Measurements from ENCODE around the gene C2CD2L. TPM values are rescaled to one million over a fixed set of nuclear protein-coding genes. Genes with fewer than 3 reads are reported as not detected.

C2CD2L gene
- total and polyA plus RNA-seq, 2 of the 13 experiments (the other 11 are each of a cell fraction or from before 2014, with no cell fraction given): 3.7 to 5.5 TPM

DNA sequence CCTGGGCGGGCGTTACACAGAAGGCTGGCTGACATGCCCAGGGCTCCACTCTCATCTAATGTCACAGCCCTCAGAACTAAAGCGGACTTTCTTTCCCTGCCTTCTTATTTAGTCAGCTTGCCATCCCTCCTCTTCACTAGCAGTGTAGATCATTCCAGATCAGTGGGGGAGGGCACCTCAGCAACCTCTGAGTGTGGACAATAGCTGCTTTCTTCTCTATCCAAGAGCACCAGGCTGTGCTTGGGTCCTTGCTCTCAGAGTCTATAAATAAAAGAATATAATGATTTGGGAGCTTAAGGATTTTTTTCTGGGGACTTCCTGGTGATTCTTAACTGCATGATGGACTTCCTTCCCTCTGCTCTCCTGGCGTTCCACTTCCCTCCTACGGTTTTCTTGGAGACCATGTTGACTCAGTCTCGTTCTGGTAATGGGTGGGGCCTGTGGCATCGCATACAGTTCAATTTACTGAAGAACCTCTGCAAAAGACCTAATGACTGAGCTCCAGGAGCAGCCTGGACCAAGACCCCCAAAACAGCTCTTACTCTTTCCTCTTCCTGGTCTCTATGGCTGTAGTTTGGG lies 25.4 kb upstream of the C2CD2L start:
- Histone ChIP-seq H3K79me2 (ENCODE audit: insufficient read depth, low read length) (peaks cover 12% of the 10 kb centered on the region), H3K4me2 (ENCODE audit: low read depth, low read length) (no peak overlapping the region), H3K4me1 (ENCODE audit: insufficient read depth, low read length) (peaks cover 17% of the 10 kb centered on the region), H3K4me3 (replicated peaks in 1 of 3; ENCODE audit: insufficient read depth in 1 of 3, low read depth in 2 of 3, low read length in 3 of 3) (no peak overlapping the region), H4K20me1 (ENCODE audit: insufficient read depth, low read length) (no peaks in the 10 kb centered on the region), H3K27me3 (ENCODE audit: control insufficient read depth in 1 of 2, insufficient read depth in 2 of 2, low read length in 2 of 2) (no peaks in the 10 kb centered on the region; a peak in 1 of 5 replicates), H3K27ac (ENCODE audit: extremely low read length, insufficient read depth, low read length) (no peak overlapping the region), H2AFZ (ENCODE audit: low read length) (no peak overlapping the region), H3K36me3 (replicated peaks in 1 of 2; ENCODE audit: control insufficient read depth in 1 of 2, insufficient read depth in 2 of 2, low read length in 2 of 2) (peaks cover 16 to 47% of the 10 kb centered on the region in 2 experiments), H3K9me3 (ENCODE audit: low read length) (no peaks in the 10 kb centered on the region), H3K9ac (ENCODE audit: insufficient read depth, low read depth, low read length) (no peak overlapping the region)
- DNase-seq (ENCODE audit: low spot score) (no peak), ATAC-seq (no peak), FAIRE-seq (no peak)
- BruUV-seq (replicated peaks): no TSS peak
- intact Hi-C loops (cut with micrococcal nuclease; ENCODE audit: unreplicated experiment) (no loop called here), in situ Hi-C loops (cut with HindIII; ENCODE audit: extremely low pct_ligation_motif_present, low pct_unique_long_range_greater_than_20kb) (no loop called here)
- POLR2A ChIA-PET: interaction anchor here (2.0 kb wide), 1 partner anchor 14 kb away, joined by 4 read pairs; no protein-coding TSS in a partner anchor
- CTCF ChIA-PET (ENCODE audit: low intra/inter-chr PET ratio, low total read pairs): no interaction called here
- WGBS (ENCODE audit: low lambda C conversion rate): 95% methylated on average over 7 of the region's 7 CpGs
- TF ChIP-seq HNRNPL (IDR thresholded peaks at IDR 0.05; ENCODE audit: low read depth, low read length) (no peak), ZNF382 (CRISPR knock-in tag; IDR thresholded peaks at IDR 0.05; ENCODE audit: borderline replicate concordance) (no peak), BHLHE40 (IDR thresholded peaks at IDR 0.05; ENCODE audit: low read length) (no peak), ZNF337 (CRISPR knock-in tag; IDR thresholded peaks at IDR 0.05; ENCODE audit: borderline replicate concordance, low read depth) (no peak), KAT2B (IDR thresholded peaks at IDR 0.05; ENCODE audit: borderline replicate concordance, low read depth, low read length) (no peak), ERF (CRISPR knock-in tag; IDR thresholded peaks at IDR 0.05) (no peak), HOXA3 (CRISPR knock-in tag; IDR thresholded peaks at IDR 0.05) (no peak), ZNF138 (CRISPR knock-in tag; IDR thresholded peaks at IDR 0.05; ENCODE audit: low read depth) (no peak), ZNF530 (CRISPR knock-in tag; IDR thresholded peaks at IDR 0.05; ENCODE audit: low read depth) (no peak), KDM3A (CRISPR knock-in tag; IDR thresholded peaks at IDR 0.05; ENCODE audit: low read depth) (no peak), XBP1 (CRISPR knock-in tag; IDR thresholded peaks at IDR 0.05) (no peak), ZNF781 (CRISPR knock-in tag; IDR thresholded peaks at IDR 0.05; ENCODE audit: borderline replicate concordance, not compliant biosample characterization) (no peak)
- TF ChIP-seq, protein P1, sequence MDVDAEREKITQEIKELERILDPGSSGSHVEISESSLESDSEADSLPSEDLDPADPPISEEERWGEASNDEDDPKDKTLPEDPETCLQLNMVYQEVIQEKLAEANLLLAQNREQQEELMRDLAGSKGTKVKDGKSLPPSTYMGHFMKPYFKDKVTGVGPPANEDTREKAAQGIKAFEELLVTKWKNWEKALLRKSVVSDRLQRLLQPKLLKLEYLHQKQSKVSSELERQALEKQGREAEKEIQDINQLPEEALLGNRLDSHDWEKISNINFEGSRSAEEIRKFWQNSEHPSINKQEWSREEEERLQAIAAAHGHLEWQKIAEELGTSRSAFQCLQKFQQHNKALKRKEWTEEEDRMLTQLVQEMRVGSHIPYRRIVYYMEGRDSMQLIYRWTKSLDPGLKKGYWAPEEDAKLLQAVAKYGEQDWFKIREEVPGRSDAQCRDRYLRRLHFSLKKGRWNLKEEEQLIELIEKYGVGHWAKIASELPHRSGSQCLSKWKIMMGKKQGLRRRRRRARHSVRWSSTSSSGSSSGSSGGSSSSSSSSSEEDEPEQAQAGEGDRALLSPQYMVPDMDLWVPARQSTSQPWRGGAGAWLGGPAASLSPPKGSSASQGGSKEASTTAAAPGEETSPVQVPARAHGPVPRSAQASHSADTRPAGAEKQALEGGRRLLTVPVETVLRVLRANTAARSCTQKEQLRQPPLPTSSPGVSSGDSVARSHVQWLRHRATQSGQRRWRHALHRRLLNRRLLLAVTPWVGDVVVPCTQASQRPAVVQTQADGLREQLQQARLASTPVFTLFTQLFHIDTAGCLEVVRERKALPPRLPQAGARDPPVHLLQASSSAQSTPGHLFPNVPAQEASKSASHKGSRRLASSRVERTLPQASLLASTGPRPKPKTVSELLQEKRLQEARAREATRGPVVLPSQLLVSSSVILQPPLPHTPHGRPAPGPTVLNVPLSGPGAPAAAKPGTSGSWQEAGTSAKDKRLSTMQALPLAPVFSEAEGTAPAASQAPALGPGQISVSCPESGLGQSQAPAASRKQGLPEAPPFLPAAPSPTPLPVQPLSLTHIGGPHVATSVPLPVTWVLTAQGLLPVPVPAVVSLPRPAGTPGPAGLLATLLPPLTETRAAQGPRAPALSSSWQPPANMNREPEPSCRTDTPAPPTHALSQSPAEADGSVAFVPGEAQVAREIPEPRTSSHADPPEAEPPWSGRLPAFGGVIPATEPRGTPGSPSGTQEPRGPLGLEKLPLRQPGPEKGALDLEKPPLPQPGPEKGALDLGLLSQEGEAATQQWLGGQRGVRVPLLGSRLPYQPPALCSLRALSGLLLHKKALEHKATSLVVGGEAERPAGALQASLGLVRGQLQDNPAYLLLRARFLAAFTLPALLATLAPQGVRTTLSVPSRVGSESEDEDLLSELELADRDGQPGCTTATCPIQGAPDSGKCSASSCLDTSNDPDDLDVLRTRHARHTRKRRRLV (CRISPR knock-in tag; IDR thresholded peaks at IDR 0.05): no peak
- TF ChIP-seq, protein P2, sequence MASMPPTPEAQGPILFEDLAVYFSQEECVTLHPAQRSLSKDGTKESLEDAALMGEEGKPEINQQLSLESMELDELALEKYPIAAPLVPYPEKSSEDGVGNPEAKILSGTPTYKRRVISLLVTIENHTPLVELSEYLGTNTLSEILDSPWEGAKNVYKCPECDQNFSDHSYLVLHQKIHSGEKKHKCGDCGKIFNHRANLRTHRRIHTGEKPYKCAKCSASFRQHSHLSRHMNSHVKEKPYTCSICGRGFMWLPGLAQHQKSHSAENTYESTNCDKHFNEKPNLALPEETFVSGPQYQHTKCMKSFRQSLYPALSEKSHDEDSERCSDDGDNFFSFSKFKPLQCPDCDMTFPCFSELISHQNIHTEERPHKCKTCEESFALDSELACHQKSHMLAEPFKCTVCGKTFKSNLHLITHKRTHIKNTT (CRISPR knock-in tag; IDR thresholded peaks at IDR 0.05): no peak
- TF ChIP-seq, protein P3, sequence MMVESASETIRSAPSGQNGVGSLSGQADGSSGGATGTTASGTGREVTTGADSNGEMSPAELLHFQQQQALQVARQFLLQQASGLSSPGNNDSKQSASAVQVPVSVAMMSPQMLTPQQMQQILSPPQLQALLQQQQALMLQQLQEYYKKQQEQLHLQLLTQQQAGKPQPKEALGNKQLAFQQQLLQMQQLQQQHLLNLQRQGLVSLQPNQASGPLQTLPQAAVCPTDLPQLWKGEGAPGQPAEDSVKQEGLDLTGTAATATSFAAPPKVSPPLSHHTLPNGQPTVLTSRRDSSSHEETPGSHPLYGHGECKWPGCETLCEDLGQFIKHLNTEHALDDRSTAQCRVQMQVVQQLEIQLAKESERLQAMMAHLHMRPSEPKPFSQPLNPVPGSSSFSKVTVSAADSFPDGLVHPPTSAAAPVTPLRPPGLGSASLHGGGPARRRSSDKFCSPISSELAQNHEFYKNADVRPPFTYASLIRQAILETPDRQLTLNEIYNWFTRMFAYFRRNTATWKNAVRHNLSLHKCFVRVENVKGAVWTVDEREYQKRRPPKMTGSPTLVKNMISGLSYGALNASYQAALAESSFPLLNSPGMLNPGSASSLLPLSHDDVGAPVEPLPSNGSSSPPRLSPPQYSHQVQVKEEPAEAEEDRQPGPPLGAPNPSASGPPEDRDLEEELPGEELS (CRISPR knock-in tag; IDR thresholded peaks at IDR 0.05): no peak
- TF ChIP-seq, protein P4, sequence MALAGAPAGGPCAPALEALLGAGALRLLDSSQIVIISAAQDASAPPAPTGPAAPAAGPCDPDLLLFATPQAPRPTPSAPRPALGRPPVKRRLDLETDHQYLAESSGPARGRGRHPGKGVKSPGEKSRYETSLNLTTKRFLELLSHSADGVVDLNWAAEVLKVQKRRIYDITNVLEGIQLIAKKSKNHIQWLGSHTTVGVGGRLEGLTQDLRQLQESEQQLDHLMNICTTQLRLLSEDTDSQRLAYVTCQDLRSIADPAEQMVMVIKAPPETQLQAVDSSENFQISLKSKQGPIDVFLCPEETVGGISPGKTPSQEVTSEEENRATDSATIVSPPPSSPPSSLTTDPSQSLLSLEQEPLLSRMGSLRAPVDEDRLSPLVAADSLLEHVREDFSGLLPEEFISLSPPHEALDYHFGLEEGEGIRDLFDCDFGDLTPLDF (CRISPR knock-in tag; IDR thresholded peaks at IDR 0.05): no peak

Data from HepG2 (cell line).